ENCODE data around the gene CALM1. TPM values are rescaled to one million over a fixed set of nuclear protein-coding genes. Genes with fewer than 3 reads are reported as not detected.

Gene CALM1
- total RNA-seq, 1 donor from 2014 or later = 509 TPM

GRCh38 chr14:90375934-90376333 lies 20.9 kb upstream of the CALM1 start:
- DNase-seq (ENCODE audit: low read depth) = no peak
- TF ChIP-seq CTCF (conservative IDR thresholded peaks at IDR 0.05; ENCODE audit: low read depth, low read length) = no peak
- H3K4me3 ChIP-seq (ENCODE audit: low read depth, low read length) = no peak overlapping the region

GRCh38 chr14:90378249-90378648 lies 18.6 kb upstream of the CALM1 start:
- no peak overlapping the region for H3K4me3 ChIP-seq (ENCODE audit: low read depth, low read length)
- DNase-seq (ENCODE audit: low read depth) = no peak
- TF ChIP-seq CTCF (conservative IDR thresholded peaks at IDR 0.05; ENCODE audit: low read depth, low read length) = no peak

GRCh38 chr14:90379106-90379505 lies 17.7 kb upstream of the CALM1 start:
- DNase-seq (ENCODE audit: low read depth) = no peak
- no peak for TF ChIP-seq CTCF (conservative IDR thresholded peaks at IDR 0.05; ENCODE audit: low read depth, low read length)
- H3K4me3 ChIP-seq (ENCODE audit: low read depth, low read length) = no peak overlapping the region

GRCh38 chr14:90381011-90381786 lies 15.6 kb upstream of the CALM1 start:
- H3K4me3 ChIP-seq (ENCODE audit: low read depth, low read length) = no peak overlapping the region
- TF ChIP-seq CTCF (conservative IDR thresholded peaks at IDR 0.05; ENCODE audit: low read depth, low read length) = no peak
- no peak for DNase-seq (ENCODE audit: low read depth)

GRCh38 chr14:90381999-90382451 lies 14.8 kb upstream of the CALM1 start:
- no peak for TF ChIP-seq CTCF (conservative IDR thresholded peaks at IDR 0.05; ENCODE audit: low read depth, low read length)
- DNase-seq (ENCODE audit: low read depth) = no peak
- peak overlapping the region; percentile 84 for H3K4me3 ChIP-seq (ENCODE audit: low read depth, low read length)

- no peak for DNase-seq (ENCODE audit: low read depth)
- TF ChIP-seq CTCF (conservative IDR thresholded peaks at IDR 0.05; ENCODE audit: low read depth, low read length) = no peak
- H3K4me3 ChIP-seq (ENCODE audit: low read depth, low read length) = peak overlapping the region; percentile 84
Measured at GRCh38 chr14:90382491-90383125, 14.2 kb upstream of the CALM1 start.

Data from epithelial cell of proximal tubule (primary cell).